PC-9 (cell line): ENCODE results near the gene MTERF4. TPM values are rescaled to one million over a fixed set of nuclear protein-coding genes. Genes with fewer than 3 reads are reported as not detected.

Source experiments
- BruUV-seq: library from RNA; stranded (reverse); fragments of 400-500 nt; replicated peaks from 2 replicates; lab custom pipeline; 2021; lab: Mats Ljungman, UMichigan
- CTCF ChIA-PET: fragments of 300-600 bp; sonication (Branson Sonifier 250); formaldehyde crosslinking; loops from one replicate; lab custom pipeline; 2022; ENCODE audit warnings: antibody characterized with exemption; lab: Charles Lee
- POLR2A ChIA-PET: fragments of 300-600 bp; sonication (Branson Sonifier 250); formaldehyde crosslinking; loops from one replicate; lab custom pipeline; 2022; ENCODE audit warnings: antibody characterized with exemption; ENCODE audit not compliant: unreplicated experiment; lab: Charles Lee
- DNase-seq, 2 experiments: peaks; one replicate each; pipeline versions ENCODE4 v3.0.0 to v3.0.0-alpha.2; 2015 to 2022; ENCODE audit warnings: mixed read lengths in 1 of 2
- H2AFZ ChIP-seq: fragments of 200-600 bp; sonication (generic); 2 replicates; pipeline ENCODE4 v1.8.1; 2017; ENCODE audit warnings: antibody characterized with exemption
- H3F3A ChIP-seq: fragments of 200-600 bp; sonication (generic); 2 replicates; pipeline ENCODE4 v1.8.1; 2017; ENCODE audit warnings: antibody characterized with exemption, mild to moderate bottlenecking, low read depth; ENCODE audit not compliant: insufficient read depth
- H3K27ac ChIP-seq: fragments of 200-600 bp; sonication (generic); 2 replicates; pipeline ENCODE4 v1.6.1; 2016; ENCODE audit warnings: mixed run types
- H3K27me3 ChIP-seq: fragments of 200-600 bp; sonication (generic); 2 replicates; pipeline ENCODE4 v1.6.1; 2016; ENCODE audit warnings: low read depth, mixed run types; ENCODE audit not compliant: insufficient read depth
- H3K36me3 ChIP-seq: fragments of 200-600 bp; sonication (generic); 2 replicates; pipeline ENCODE4 v1.6.1; 2016; ENCODE audit warnings: low read depth, mixed run types
- H3K4me1 ChIP-seq: fragments of 200-600 bp; sonication (generic); replicated peaks from 2 replicates; pipeline ENCODE4 v1.6.1; 2016; ENCODE audit warnings: mixed run types; ENCODE audit not compliant: insufficient read depth
- H3K4me2 ChIP-seq: fragments of 200-600 bp; sonication (generic); 2 replicates; pipeline ENCODE4 v1.6.1; 2017; ENCODE audit warnings: mixed run types
- H3K4me3 ChIP-seq: fragments of 200-600 bp; sonication (generic); 2 replicates; pipeline ENCODE4 v1.6.1; 2016; ENCODE audit warnings: mixed run types
- H3K79me2 ChIP-seq: fragments of 200-600 bp; sonication (generic); 2 replicates; pipeline ENCODE4 v1.6.1; 2017; ENCODE audit warnings: low read depth, mixed run types
- H3K9me2 ChIP-seq: fragments of 200-600 bp; sonication (generic); 2 replicates; pipeline ENCODE4 v1.8.1; 2017; ENCODE audit warnings: mild to moderate bottlenecking; ENCODE audit not compliant: insufficient read depth
- H3K9me3 ChIP-seq: fragments of 200-600 bp; sonication (generic); 2 replicates; pipeline ENCODE4 v1.8.1; 2016; ENCODE audit warnings: low read depth; ENCODE audit not compliant: insufficient read depth
- H4K20me1 ChIP-seq: fragments of 200-600 bp; sonication (generic); 2 replicates; pipeline ENCODE4 v1.8.1; 2017; ENCODE audit not compliant: insufficient read depth
- CTCF ChIP-seq: fragments of 200-600 bp; sonication (generic); conservative IDR thresholded peaks from 2 replicates; pipeline ENCODE4 v1.6.1; 2017; ENCODE audit warnings: mixed run types, antibody characterized with exemption, mild to moderate bottlenecking, moderate library complexity
- EZH2 ChIP-seq: fragments of 200-600 bp; sonication (generic); IDR thresholded peaks from 2 replicates; pipeline ENCODE4 v1.8.0; 2017; ENCODE audit warnings: antibody characterized with exemption, low read depth
- intact Hi-C: fragments of 100-400 bp; cut with micrococcal nuclease; formaldehyde crosslinking; loops from one replicate; pipeline ENCODE4 v1.10.0; 2022; ENCODE audit not compliant: unreplicated experiment
- total RNA-seq: library from RNA; stranded (reverse); gene quantifications from 2 replicates; pipeline ENCODE4 v1.2.3, GENCODE V29; 2021

MTERF4 gene
- total RNA-seq, 1 experiment from 2014 or later = 42.8 TPM

DNA sequence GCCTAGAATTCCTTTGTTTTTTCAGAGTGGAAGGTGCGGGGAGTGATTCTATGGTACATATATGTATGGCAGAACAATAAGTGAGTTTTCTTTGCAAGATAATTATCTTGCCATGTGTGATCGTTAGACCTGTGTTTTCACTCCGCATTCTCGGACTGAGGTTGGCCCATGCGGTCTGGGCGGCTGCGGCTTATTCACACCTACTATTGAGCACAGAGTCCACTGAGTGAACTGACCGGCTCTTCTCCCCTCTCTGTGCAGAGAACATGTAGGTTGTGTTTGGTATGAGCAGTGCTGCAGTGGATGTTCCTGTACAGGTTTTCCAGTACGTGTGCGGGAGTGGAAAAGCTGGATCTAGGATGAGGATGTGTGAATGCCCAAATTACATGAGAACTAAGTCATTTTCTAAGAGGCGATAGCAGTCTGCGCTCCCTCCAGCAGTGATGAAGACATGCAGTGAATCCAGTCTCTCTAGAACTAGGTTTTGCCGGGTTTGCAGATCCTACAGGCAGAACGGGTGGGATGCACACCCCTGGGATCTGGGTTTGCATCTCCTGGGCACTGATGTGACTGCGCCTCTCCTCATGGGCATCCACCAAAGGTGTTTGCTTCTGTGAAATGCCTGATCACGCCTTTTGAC lies 27.1 kb downstream of the MTERF4 start:
- ChIA-PET CTCF (no interaction called here), POLR2A (no interaction called here)
- Histone ChIP-seq H3K79me2 (no peaks in the 10 kb centered on the region), H3K27me3 (peaks cover 25% of the 10 kb centered on the region), H3F3A (no peaks in the 10 kb centered on the region), H4K20me1 (0 out of 2 replicates have a peak, but pooled peaks cover 4% of the 10 kb centered on the region), H3K4me3 (no peak overlapping the region), H3K4me2 (no peak overlapping the region), H3K36me3 (no peaks in the 10 kb centered on the region), H3K9me3 (no peaks in the 10 kb centered on the region), H3K4me1 (no peaks in the 10 kb centered on the region), H3K27ac (no peak overlapping the region), H2AFZ (no peak overlapping the region), H3K9me2 (no peaks in the 10 kb centered on the region)
- BruUV-seq = no TSS peak
- no peak for DNase-seq
- intact Hi-C loops = loop anchor here (1.0 to 5.0 kb wide), 2 partner anchors 83 to 160 kb away; no protein-coding TSS in a partner anchor
- TF ChIP-seq EZH2 = no peak

- H2AFZ ChIP-seq = no peak overlapping the region
- CTCF ChIA-PET = no interaction called here
These were observed 27.8 kb downstream of the MTERF4 start for GRCh38 chr2:241074065-241074818.

DNA sequence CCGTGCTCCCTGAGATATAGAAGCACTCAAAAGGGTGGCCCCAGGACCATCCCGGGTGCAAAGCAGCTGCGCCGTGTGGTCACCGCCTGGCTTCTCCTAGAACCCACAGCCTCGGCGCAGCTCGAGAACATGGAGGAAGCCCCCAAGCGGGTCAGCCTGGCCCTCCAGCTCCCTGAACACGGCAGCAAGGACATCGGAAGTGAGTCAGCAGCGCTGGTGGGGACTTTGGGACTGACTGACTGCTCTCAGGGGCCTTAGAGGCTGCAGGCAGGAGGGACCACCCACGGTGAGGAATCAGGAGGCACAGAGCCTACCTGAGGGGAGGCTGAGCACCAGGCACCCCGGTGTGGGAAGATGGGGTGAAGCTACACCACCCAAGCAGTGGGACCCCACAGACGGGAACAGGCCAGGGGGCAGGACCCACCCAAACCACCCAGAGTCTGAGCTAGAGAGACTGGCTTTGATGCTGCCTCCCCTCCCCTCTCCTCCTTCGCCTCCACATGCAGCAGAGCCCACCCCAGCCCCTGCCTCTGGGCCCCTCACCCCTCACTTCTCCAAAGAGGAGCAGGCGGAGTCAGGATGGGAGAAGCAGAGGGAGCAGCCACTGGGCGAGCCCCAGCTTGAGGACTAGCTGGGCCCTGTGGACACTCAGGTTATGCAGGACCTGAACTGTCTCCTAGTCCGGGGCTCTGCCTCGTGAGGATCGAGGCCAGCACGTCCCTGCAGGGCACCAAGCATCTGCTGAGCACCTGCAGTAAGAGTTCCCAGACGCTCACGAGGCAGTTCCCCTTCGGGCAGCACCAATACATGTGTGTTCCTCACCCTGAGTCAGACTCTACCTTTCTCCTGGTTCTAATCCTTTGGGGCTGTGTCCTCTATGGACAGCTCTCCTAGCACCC lies 28.7 kb downstream of the MTERF4 start:
- Histone ChIP-seq H3K27me3 (peaks cover 39% of the 10 kb centered on the region), H3K27ac (no peak overlapping the region), H3K9me2 (no peaks in the 10 kb centered on the region), H2AFZ (no peak overlapping the region), H3K4me1 (no peaks in the 10 kb centered on the region), H3K36me3 (no peaks in the 10 kb centered on the region), H3K4me2 (no peak overlapping the region), H3K79me2 (no peaks in the 10 kb centered on the region), H4K20me1 (0 out of 2 replicates have a peak, but pooled peaks cover 2% of the 10 kb centered on the region), H3K4me3 (no peak overlapping the region), H3F3A (no peaks in the 10 kb centered on the region), H3K9me3 (no peaks in the 10 kb centered on the region)
- TF ChIP-seq CTCF = no peak
- TF ChIP-seq EZH2 = no peak
- BruUV-seq = no TSS peak
- intact Hi-C loops = no loop called here
- POLR2A ChIA-PET = no interaction called here
- CTCF ChIA-PET = no interaction called here
- no peak for DNase-seq

More at GRCh38 chr2:241074065-241074818, 27.8 kb downstream of the MTERF4 start:
- H4K20me1 ChIP-seq = 0 out of 2 replicates have a peak, but pooled peaks cover 4% of the 10 kb centered on the region
- peaks cover 33% of the 10 kb centered on the region for H3K27me3 ChIP-seq
- H3K4me1 ChIP-seq = no peaks in the 10 kb centered on the region
- BruUV-seq = no TSS peak
- TF ChIP-seq CTCF (no peak), EZH2 (no peak)
- no peaks in the 10 kb centered on the region for H3K36me3 ChIP-seq
- H3K4me2 ChIP-seq = no peak overlapping the region
- H3K79me2 ChIP-seq = no peaks in the 10 kb centered on the region
- DNase-seq = no peak
- no peak overlapping the region for H3K27ac ChIP-seq
- POLR2A ChIA-PET = no interaction called here
- H3F3A ChIP-seq = no peaks in the 10 kb centered on the region
- no peak overlapping the region for H3K4me3 ChIP-seq
- H3K9me3 ChIP-seq = no peaks in the 10 kb centered on the region
- H3K9me2 ChIP-seq = no peaks in the 10 kb centered on the region
- intact Hi-C loops = no loop called here
